Lung (tissue), 12 donors: Measurements from ENCODE around the gene CTSD. TPM values are rescaled to one million over a fixed set of nuclear protein-coding genes. Genes with fewer than 3 reads are reported as not detected.

ENCODE experiments used
- ATAC-seq: fragments of 200-7000 bp; cut with Tn5 transposase; one replicate; pipeline ENCODE4 v1.9.1; 2020; ENCODE audit warnings: moderate number of reproducible peaks; ENCODE audit not compliant: insufficient read depth, low FRiP score
- DNase-seq, 3 donors: peaks; one replicate each; pipeline ENCODE4 v3.0.0-alpha.2; 2013 to 2017
- H3K27ac ChIP-seq, 2 donors: one replicate each; pipeline ENCODE4 v1.5.1; 2013; ENCODE audit warnings: mild to moderate bottlenecking in 2 of 2, moderate library complexity in 2 of 2, control low read depth in 1 of 2, inconsistent platforms in 1 of 2, low read depth in 1 of 2, low read length in 1 of 2
- H3K27me3 ChIP-seq, 3 donors: one replicate each; pipeline ENCODE4 v1.5.1; 2013; ENCODE audit warnings: low read length in 2 of 3; ENCODE audit not compliant: control insufficient read depth in 3 of 3, insufficient read depth in 3 of 3
- H3K36me3 ChIP-seq, 4 donors: one replicate each; pipeline ENCODE4 v1.5.1; 2013; ENCODE audit warnings: low read length in 4 of 4, mild to moderate bottlenecking in 1 of 4, moderate library complexity in 1 of 4; ENCODE audit not compliant: control insufficient read depth in 4 of 4, insufficient read depth in 4 of 4
- H3K4me1 ChIP-seq, 5 donors: one replicate each; pipeline ENCODE4 v1.5.1; 2013; ENCODE audit warnings: low read length in 5 of 5, mild to moderate bottlenecking in 2 of 5, moderate library complexity in 1 of 5; ENCODE audit not compliant: control insufficient read depth in 5 of 5, insufficient read depth in 5 of 5
- H3K4me3 ChIP-seq: one replicate; pipeline ENCODE4 v1.5.1; 2013; ENCODE audit warnings: mild to moderate bottlenecking, control low read depth, moderate library complexity
- H3K9ac ChIP-seq, 2 donors: one replicate each; pipeline ENCODE4 v1.5.1; 2013; ENCODE audit warnings: low read length in 2 of 2, control low read depth in 1 of 2; ENCODE audit not compliant: insufficient read depth in 1 of 2
- H3K9me3 ChIP-seq, 4 donors: one replicate each; pipeline ENCODE4 v1.5.1; 2013; ENCODE audit warnings: low read length in 3 of 4, mild to moderate bottlenecking in 1 of 4, moderate library complexity in 1 of 4; ENCODE audit not compliant: control insufficient read depth in 4 of 4, insufficient read depth in 3 of 4
- CTCF ChIP-seq: IDR thresholded peaks from 2 replicates; pipeline ENCODE4 v1.5.1; 2012; ENCODE audit warnings: mild to moderate bottlenecking; ENCODE audit errors: control extremely low read depth, extremely low read depth
- WGBS, 2 donors: extraction: QIAGEN DNeasy Blood & Tissue Kit; methylation state at CpG; one replicate each; pipeline ENCODE4 v1.1.7; 2013; 5-methylcytosine and 5-hydroxymethylcytosine counted together
- polyA plus RNA-seq, 2 donors: library from polyadenylated mRNA; stranded (reverse); fragments of 200-250 nt; gene quantifications; one replicate each; pipeline ENCODE4 v1.2.1, GENCODE V29; 2013
- total RNA-seq, 2 donors: library from RNA; depleted of rRNA in 1 of 2; stranded (reverse); fragments of >200 nt in 1 of 2; gene quantifications; one replicate each; pipeline ENCODE4 v1.2.1, GENCODE V29; 2014 to 2021
- donor health status: control.
- donor health status: control.
- donor health status: Bipolar disorder and iron deficiency.
- donor health status: healthy.
- donor health status: DM: yes; HTN: yes; CAD: no.

CTSD gene
- total and polyA plus RNA-seq, 4 donors: 388 to 2,177 (median 1,949) TPM

DNA sequence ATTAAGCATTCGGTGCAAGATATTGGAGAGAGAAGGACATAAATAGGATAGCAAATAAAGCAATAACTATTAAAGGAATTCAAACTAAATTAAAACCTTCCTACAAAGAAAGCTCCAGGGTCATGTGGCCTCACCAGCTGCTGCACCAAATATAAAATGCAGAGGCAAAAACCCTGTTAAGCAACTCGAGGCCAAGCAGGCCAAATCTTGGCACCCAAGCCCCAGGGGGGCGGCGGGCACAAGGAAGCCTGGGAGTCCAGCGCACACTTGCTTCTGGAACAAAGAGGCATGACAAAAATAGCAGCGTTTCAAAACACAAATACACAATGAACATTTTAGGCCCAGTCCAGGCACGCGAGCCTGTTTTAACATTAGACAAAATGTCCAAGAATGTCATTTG, 46.0 kb downstream of the CTSD start:
- no peak for DNase-seq
- Histone ChIP-seq H3K4me3 (no peak overlapping the region), H3K9ac (no peak overlapping the region), H3K4me1 (no peaks in the 10 kb centered on the region), H3K9me3 (no peaks in the 10 kb centered on the region), H3K27me3 (peaks cover 0 to 11% (median 0%) of the 10 kb centered on the region in 3 donors), H3K27ac (no peak overlapping the region), H3K36me3 (no peaks in the 10 kb centered on the region)
- TF ChIP-seq CTCF: no peak
- WGBS, 2 donors: 73 to 82% methylated on average over 8 of the region's 8 CpGs
- no peak for ATAC-seq

GRCh38 chr11:1714908-1715885, 48.5 kb downstream of the CTSD start:
- no peak for ATAC-seq
- DNase-seq: no peak
- H3K36me3 ChIP-seq: no peaks in the 10 kb centered on the region
- H3K4me3 ChIP-seq: no peak overlapping the region
- 82 to 92% methylated on average over 24 of the region's 24 CpGs for WGBS, 2 donors
- H3K9ac ChIP-seq: no peak overlapping the region
- no peak overlapping the region for H3K27ac ChIP-seq
- H3K4me1 ChIP-seq: no peaks in the 10 kb centered on the region
- H3K27me3 ChIP-seq: no peaks in the 10 kb centered on the region
- no peak for TF ChIP-seq CTCF
- H3K9me3 ChIP-seq: no peaks in the 10 kb centered on the region

DNA sequence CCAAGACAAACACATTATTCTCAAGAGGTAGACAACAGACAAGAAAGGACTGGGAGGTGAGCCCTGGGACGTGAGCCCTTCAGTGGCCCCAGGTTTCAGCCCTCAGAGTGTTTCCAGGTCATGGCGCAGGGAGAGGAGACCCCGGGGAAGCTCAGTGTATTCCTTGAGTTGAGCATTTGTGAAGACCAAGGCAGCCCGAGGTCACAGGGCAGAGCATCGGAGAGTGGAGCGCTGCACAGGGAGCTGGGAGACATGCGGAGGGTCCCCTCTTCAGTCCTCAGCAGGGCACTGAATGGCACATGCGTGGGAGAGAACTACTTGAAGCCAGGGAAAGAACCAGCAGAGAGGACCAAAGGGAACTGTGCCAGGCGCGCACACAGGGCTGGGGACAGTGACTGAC, 55.0 kb downstream of the CTSD start:
- no peaks in the 10 kb centered on the region for H3K27me3 ChIP-seq
- H3K4me3 ChIP-seq: no peak overlapping the region
- no peaks in the 10 kb centered on the region for H3K36me3 ChIP-seq
- WGBS, 2 donors: 86 to 93% methylated on average over 10 of the region's 10 CpGs
- DNase-seq (no peak), ATAC-seq (no peak)
- no peaks in the 10 kb centered on the region for H3K4me1 ChIP-seq
- no peak for TF ChIP-seq CTCF
- no peak overlapping the region for H3K9ac ChIP-seq
- H3K9me3 ChIP-seq: no peaks in the 10 kb centered on the region
- no peak overlapping the region for H3K27ac ChIP-seq
